AG20443 (cell line): ENCODE results near the gene EMID1.

Experiments
- DNase-seq: peaks from one replicate; pipeline ENCODE4 v3.0.0; 2012; ENCODE audit warnings: low spot score, mixed read lengths

EMID1 gene

GRCh38 chr22:29195118-29195963 lies 10.4 kb upstream of the EMID1 start:
- DNase-seq = no peak

DNA sequence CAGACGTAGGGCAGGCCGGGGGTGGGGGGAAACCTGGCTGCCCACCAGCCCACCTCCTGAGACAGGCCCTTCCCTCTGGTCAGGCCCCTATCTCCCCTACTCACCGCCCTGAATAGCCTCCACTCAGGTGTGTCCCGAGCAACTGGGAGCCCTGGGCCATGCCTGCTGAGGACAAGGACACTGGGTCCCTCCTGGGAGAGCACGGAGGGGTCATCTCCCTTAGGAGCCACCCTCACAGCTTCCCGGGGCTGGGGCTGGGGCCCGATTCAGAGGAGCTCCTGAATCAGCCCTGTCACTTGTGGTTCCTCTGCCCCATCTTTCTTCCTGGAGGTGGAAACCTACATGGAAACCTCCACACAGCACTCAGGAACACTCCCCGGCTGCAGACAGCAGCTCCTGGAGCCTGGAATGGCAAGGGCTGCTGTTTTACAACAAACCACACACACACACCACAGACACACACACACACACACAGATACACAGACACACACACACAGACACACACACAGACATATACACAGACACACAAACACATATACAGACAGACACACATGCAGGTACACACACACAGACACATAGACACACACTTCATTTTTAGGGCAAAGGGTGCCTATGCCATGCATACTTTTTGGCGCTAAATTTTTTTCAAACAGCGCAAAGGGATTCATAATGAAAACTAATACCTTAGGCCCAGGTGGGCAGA lies 9.6 kb upstream of the EMID1 start:
- peak; percentile 4 for DNase-seq

DNA sequence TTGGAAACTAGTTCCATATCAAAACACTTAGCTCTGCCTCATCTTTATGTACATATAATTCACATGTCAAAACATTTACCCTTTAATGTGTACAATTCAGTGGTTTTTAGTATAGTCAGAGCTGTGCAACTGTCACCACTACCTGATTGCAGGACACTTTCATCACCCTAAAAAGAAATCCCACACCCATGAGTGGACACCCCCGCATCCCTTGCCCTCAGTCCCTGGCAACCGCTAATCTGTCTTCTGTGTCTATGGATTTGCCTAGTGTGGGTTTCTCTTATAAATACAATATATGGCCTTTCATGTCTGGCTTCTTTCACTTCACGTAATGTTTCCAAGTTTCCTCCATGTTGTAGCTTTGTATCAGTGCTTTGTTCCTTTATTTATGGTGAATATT lies 8.6 kb upstream of the EMID1 start:
- DNase-seq = no peak

GRCh38 chr22:29198240-29198639 lies 7.5 kb upstream of the EMID1 start:
- no peak for DNase-seq

DNA sequence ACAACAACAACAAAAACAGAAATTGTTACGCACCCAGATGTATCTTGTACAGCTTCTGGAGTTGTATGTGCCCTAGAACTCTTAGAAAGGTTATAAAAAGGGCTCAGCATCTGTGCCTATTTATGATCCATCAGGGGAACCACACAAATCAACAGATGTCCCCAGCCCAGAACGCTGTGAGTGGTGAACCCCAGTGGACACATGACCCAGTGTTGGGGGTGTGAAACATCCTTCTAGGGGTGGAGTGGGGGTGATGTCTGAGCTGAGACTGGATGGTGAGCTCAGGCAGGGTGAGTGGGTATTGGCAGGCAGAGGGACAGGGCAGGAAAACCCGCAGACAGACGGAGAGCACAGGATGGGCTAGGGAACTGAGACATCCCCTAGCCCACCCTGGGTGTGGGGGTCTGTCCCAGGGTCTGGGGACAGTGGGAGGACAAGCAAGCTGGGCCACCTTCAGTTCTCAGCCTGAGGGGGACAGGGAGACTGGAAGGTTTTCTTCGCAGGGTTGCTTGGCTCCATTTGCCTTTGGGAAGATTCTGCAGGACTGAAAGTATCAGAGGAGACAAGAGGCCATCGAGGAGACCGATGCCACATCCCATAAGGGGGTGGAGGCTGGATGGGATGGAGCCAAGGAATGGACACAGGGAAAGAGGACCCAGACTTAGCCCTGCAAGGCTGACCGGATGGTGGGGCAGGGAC lies 5.8 kb upstream of the EMID1 start:
- DNase-seq = peak; percentile 8

GRCh38 chr22:29200901-29201300 lies 4.8 kb upstream of the EMID1 start:
- no peak for DNase-seq

DNA sequence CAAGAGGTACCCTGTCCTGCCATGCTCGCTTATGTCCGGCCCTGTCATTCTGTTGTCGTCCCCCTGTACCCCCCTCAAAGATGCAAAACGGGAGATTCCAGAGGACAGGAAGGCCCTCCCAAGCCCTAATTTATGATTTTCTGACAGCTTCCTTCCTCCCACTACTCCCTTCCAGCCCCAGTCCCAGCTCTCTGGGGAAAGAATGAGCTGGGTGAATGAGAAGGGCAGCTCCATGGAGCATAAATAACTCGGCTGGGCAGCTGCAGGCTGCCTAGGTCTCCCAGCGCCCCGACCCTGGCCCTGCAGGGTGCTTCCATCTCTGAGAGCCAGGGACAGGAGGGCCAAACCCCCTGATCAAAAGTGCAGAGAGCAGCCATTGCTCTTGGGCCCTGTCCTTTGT lies 3.9 kb upstream of the EMID1 start:
- DNase-seq = no peak

GRCh38 chr22:29202212-29203192 lies 3.2 kb upstream of the EMID1 start:
- DNase-seq = no peak

GRCh38 chr22:29203488-29204454 lies 1.9 kb upstream of the EMID1 start:
- DNase-seq = no peak

- no peak for DNase-seq
These were observed 1.1 kb upstream of the EMID1 start for GRCh38 chr22:29204455-29205183.

DNA sequence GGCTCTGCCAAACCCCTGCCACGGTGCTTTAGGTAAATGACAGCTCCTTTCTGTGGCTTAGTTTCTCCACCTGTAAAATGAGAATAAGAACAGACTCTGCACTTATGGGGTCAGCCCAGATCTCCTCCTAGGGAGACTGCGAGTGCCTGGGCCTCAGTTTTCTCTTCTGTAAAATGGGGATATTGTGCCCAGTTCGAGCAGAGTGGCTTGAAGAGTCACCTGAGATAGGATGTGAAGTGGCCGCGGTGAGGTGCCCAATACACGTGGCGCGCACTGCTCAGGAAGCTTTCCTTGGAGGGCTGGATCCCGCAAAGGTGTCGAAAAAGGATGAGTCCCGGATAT lies 473 bp upstream of the EMID1 start:
- DNase-seq = no peak

DNA sequence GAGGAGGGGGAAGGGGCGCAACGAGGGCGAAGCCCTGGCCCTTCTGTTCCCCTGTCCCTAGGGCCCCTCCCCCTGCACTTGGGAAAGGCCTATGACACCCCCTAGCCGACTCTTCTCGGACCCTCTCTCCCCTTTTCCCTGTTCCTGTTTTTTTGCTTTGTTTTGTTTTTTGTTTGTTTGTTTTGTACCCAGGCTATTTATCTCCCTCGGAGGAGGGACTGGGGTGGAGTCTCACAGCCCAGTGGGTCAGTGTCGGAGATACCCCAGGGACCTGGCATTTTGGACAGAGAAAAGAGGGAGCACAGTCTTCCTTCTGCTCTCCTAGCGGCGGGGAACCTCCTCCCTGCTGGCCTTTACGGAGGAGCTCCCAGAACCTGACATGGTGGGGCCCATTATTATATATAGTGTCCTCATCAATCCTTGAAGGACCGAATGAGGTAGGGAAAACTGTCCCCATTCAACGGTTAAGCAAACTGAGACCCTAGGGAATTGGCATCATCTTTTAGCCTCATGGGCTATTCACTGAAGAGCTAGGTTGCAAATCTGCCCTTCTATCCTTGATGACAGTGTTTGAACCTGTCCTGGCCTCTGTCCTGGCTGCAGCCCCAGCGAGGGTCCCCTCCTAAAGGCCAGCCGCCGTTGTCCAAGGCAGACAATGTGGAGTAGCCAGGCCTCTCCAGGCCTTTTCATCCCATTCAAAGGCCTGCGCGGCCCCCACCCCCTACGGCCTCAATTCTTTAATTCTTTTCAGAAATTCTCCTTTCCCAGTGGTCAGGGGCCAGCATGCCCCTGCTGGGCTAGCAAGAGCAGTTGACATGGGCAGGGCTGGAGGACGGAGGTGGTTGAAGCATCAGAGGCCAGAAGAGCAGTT lies 911 bp downstream of the EMID1 start:
- no peak for DNase-seq

DNA sequence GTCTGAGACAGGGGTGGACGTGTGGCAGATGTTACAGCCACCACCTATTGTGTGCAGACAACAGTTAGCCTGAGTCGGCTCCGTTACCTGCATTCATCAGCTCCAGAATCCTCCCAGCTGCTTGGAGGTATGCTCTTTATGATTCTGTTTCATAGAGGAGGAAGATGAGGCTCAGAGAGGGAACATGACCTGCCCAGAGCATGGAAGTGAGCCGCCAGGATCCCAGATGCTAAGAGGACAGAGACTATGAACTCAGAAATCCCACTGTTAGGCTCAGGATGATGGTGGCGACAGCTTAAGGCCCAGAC lies 1.5 kb downstream of the EMID1 start:
- DNase-seq = no peak

- DNase-seq = no peak
These were observed 2.1 kb downstream of the EMID1 start for GRCh38 chr22:29207562-29208501.

GRCh38 chr22:29208502-29208862 lies 2.8 kb downstream of the EMID1 start:
- no peak for DNase-seq

- DNase-seq = no peak
These were observed 3.4 kb downstream of the EMID1 start for GRCh38 chr22:29208879-29209623.

GRCh38 chr22:29209624-29209929 lies 3.9 kb downstream of the EMID1 start:
- DNase-seq = no peak

- DNase-seq = no peak
These were observed 5.4 kb downstream of the EMID1 start for GRCh38 chr22:29211066-29211465.
